Measurements from ENCODE around the gene SMNDC1. TPM values are rescaled to one million over a fixed set of nuclear protein-coding genes. Genes with fewer than 3 reads are reported as not detected.
"Not testable (repeated sequence)": the region's sequence is repeated elsewhere in the genome, so short reads cannot be mapped to it uniquely, and the experiment has no call there.

SMNDC1 gene
- total and polyA plus RNA-seq, 2 of the 4 experiments (the other 2 are of a cell fraction): 3.9 to 15.1 TPM

DNA sequence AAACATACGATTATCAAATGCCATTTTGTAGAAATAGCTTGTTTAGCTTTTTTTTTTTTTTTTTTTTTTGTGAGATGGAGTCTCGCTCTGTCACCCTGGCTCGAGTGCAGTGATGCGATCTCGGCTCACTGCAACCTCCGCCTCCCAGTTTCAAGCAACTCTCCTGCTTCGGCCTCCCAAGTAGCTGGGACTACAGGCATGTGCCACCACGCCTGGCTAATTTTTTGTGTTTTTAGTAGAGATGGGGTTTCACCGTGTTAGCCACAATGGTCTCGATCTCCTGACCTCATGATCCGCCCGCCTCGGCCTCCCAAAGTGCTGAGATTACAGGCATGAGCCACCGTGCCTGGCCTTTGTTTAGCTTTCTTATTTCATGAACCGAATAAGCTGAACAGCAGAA is 31.7 kb downstream of the SMNDC1 start:
- H4K91ac ChIP-seq (ENCODE audit: insufficient read depth, low read depth, low read length); H3K27me3 ChIP-seq (ENCODE audit: control insufficient read depth, insufficient read depth, low read length); ATAC-seq (ENCODE audit: low read depth); H2AK5ac ChIP-seq (ENCODE audit: low read depth, low read length); H3K23ac ChIP-seq (ENCODE audit: low read depth, low read length); DNase-seq; H3K14ac ChIP-seq (replicated peaks; ENCODE audit: low read depth, low read length); H3K4ac ChIP-seq (ENCODE audit: low read depth, low read length); H2BK20ac ChIP-seq (ENCODE audit: low read depth, low read length); H3K9ac ChIP-seq (ENCODE audit: low read depth, low read length); BruUV-seq (replicated peaks); H2AFZ ChIP-seq (replicated peaks; ENCODE audit: low read length, poor library complexity); H3K18ac ChIP-seq (ENCODE audit: low read depth, low read length); H4K20me1 ChIP-seq (ENCODE audit: insufficient read depth, low read length); H2AK9ac ChIP-seq (replicated peaks; ENCODE audit: low read depth, low read length, poor library complexity); H3K56ac ChIP-seq (ENCODE audit: extremely low read depth, insufficient read depth, low read length); H3K4me2 ChIP-seq (ENCODE audit: low read depth, low read length); intact Hi-C loops (cut with micrococcal nuclease); H3K9me1 ChIP-seq (ENCODE audit: insufficient read depth, low read length); H3K9me3 ChIP-seq (ENCODE audit: control insufficient read depth, insufficient read depth, low read length); POLR2A ChIA-PET (ENCODE audit: unreplicated experiment); H4K8ac ChIP-seq (ENCODE audit: low read depth in 2 of 2, low read length in 2 of 2); H3K27ac ChIP-seq (ENCODE audit: insufficient read depth, low read length); H3K4me1 ChIP-seq (ENCODE audit: control insufficient read depth, insufficient read depth, low read length); H2BK15ac ChIP-seq (ENCODE audit: low read depth, low read length); H3K4me3 ChIP-seq (ENCODE audit: insufficient read depth, low read depth, low read length); H2BK120ac ChIP-seq (ENCODE audit: low read depth, low read length); H2BK5ac ChIP-seq (ENCODE audit: low read depth, low read length, poor library complexity, severe bottlenecking); dilution Hi-C loops (cut with HindIII; ENCODE audit: low sequenced_read_pairs, unreplicated experiment); H3K79me1 ChIP-seq (ENCODE audit: low read depth in 1 of 2, low read length in 2 of 2); H3K36me3 ChIP-seq (ENCODE audit: control insufficient read depth, insufficient read depth, low read length); H4K5ac ChIP-seq (ENCODE audit: low read depth, low read length): not testable (repeated sequence)
- in situ Hi-C loops (cut with MboI; ENCODE audit: low sequenced_read_pairs): loop anchor here (5.0 kb wide), 1 partner anchor 391 kb away; no protein-coding TSS in a partner anchor
- CTCF ChIA-PET: interaction anchor here (1.1 kb wide), 2 partner anchors 64 to 135 kb away, joined by 3 to 4 read pairs; no protein-coding TSS in a partner anchor
- WGBS, 2 experiments (ENCODE audit: extremely low coverage in 2 of 2, insufficient read length in 1 of 2): 81% methylated on average over 4 of the region's 15 CpGs; no CpG with 5 or more reads in 1 of the 2 experiments
